SK-N-SH (cell line): ENCODE results near the gene FSD1. TPM values are rescaled to one million over a fixed set of nuclear protein-coding genes. Genes with fewer than 3 reads are reported as not detected.

Experiments used
- CTCF ChIA-PET: fragments of 300-600, 350-600 bp; formaldehyde crosslinking; extraction: SDS; loops from one replicate; lab custom pipeline; 2021; lab: Yijun Ruan, JAX
- POLR2A ChIA-PET: fragments of 350-600 bp; sonication (Branson Sonifier 250); formaldehyde crosslinking; extraction: SDS; loops from one replicate; lab custom pipeline; 2020; ENCODE audit warnings: antibody characterized with exemption, inconsistent platforms; lab: Yijun Ruan, JAX
- DNase-seq: peaks from one replicate; pipeline ENCODE4 v3.0.0; 2012
- H2AFZ ChIP-seq: fragments of 200-600 bp; sonication (generic); 2 replicates; pipeline ENCODE4 v1.8.1; 2016; ENCODE audit warnings: antibody characterized with exemption, mild to moderate bottlenecking, low read depth
- H3F3A ChIP-seq: fragments of 200-600 bp; sonication (generic); replicated peaks from 2 replicates; pipeline ENCODE3; 2016; ENCODE audit warnings: antibody characterized with exemption, mild to moderate bottlenecking; ENCODE audit not compliant: insufficient read depth
- H3K27ac ChIP-seq, 2 experiments: fragments of 200-500 bp in 1 of 2; fragments of 200-600 bp in 1 of 2; sonication (Bioruptor generic) in 1 of 2; sonication (generic), shearing (Covaris generic) in 1 of 2; 2 replicates each; pipeline versions ENCODE4 v1.5.1 to v1.6.1; 2014 to 2016; ENCODE audit warnings: low read depth in 2 of 2, inconsistent platforms in 1 of 2, low read length in 1 of 2, mild to moderate bottlenecking in 1 of 2, mixed read lengths in 1 of 2
- H3K27me3 ChIP-seq: fragments of 200-600 bp; sonication (generic), shearing (Covaris generic); 2 replicates; pipeline ENCODE4 v1.6.1; 2016; ENCODE audit warnings: mixed run types; ENCODE audit not compliant: insufficient read depth
- H3K36me3 ChIP-seq, 2 experiments: fragments of 200-500 bp in 1 of 2; fragments of 200-600 bp in 1 of 2; sonication (Bioruptor generic) in 1 of 2; sonication (generic) in 1 of 2; replicated peaks in 1 of 2; 2 replicates each; pipeline versions ENCODE3 to v1.5.1; 2014 to 2016; ENCODE audit warnings: low read length in 1 of 2, mild to moderate bottlenecking in 1 of 2; ENCODE audit not compliant: insufficient read depth in 2 of 2, control insufficient read depth in 1 of 2
- H3K4me1 ChIP-seq, 2 experiments: fragments of 200-500 bp in 1 of 2; fragments of 200-600 bp in 1 of 2; sonication (Bioruptor generic) in 1 of 2; sonication (generic), shearing (Covaris generic) in 1 of 2; 2 replicates each; pipeline versions ENCODE4 v1.5.1 to v1.6.1; 2014 to 2016; ENCODE audit warnings: low read depth in 1 of 2, low read length in 1 of 2, mixed run types in 1 of 2; ENCODE audit not compliant: insufficient read depth in 2 of 2, control insufficient read depth in 1 of 2
- H3K4me2 ChIP-seq: fragments of 200-600 bp; sonication (generic), shearing (Covaris generic); 2 replicates; pipeline ENCODE4 v1.6.1; 2017; ENCODE audit warnings: mixed run types
- H3K4me3 ChIP-seq, 2 experiments: fragments of 200-500 bp in 1 of 2; fragments of 200-600 bp in 1 of 2; sonication (Bioruptor generic) in 1 of 2; sonication (generic), shearing (Covaris generic) in 1 of 2; 2 replicates each; pipeline versions ENCODE4 v1.5.1 to v1.8.1; 2014 to 2016; ENCODE audit warnings: low read depth in 2 of 2, inconsistent platforms in 1 of 2, low read length in 1 of 2, mild to moderate bottlenecking in 1 of 2, mixed read lengths in 1 of 2, moderate library complexity in 1 of 2
- H3K79me2 ChIP-seq: fragments of 200-600 bp; sonication (generic); 2 replicates; pipeline ENCODE4 v1.8.1; 2017; ENCODE audit warnings: mild to moderate bottlenecking; ENCODE audit not compliant: insufficient read depth
- H3K9ac ChIP-seq: fragments of 200-600 bp; sonication (generic); 2 replicates; pipeline ENCODE4 v1.6.1; 2017; ENCODE audit warnings: mixed run types
- H3K9me2 ChIP-seq: fragments of 200-600 bp; sonication (generic); 2 replicates; pipeline ENCODE4 v1.6.1; 2017; ENCODE audit warnings: mixed run types
- H3K9me3 ChIP-seq: fragments of 200-600 bp; sonication (generic); 2 replicates; pipeline ENCODE4 v1.6.1; 2017; ENCODE audit warnings: mixed run types, mild to moderate bottlenecking, moderate library complexity
- H4K20me1 ChIP-seq: fragments of 200-600 bp; sonication (generic); 2 replicates; pipeline ENCODE4 v1.6.1; 2017; ENCODE audit warnings: mild to moderate bottlenecking, mixed run types; ENCODE audit not compliant: insufficient read depth
- CHD2 ChIP-seq: fragments of 150-350 bp; IDR thresholded peaks from 2 replicates; pipeline ENCODE4 v1.6.1; 2018; ENCODE audit warnings: low read length; ENCODE audit not compliant: partially characterized antibody
- FOXM1 ChIP-seq: IDR thresholded peaks from 2 replicates; pipeline ENCODE4 v1.4.0; 2012; ENCODE audit warnings: low read depth, mild to moderate bottlenecking
- JUND ChIP-seq: IDR thresholded peaks from 2 replicates; pipeline ENCODE4 v1.4.0; 2012
- MEF2A ChIP-seq: IDR thresholded peaks from 2 replicates; pipeline ENCODE4 v1.4.0; 2012; ENCODE audit warnings: low read depth, borderline replicate concordance
- MXI1 ChIP-seq: IDR thresholded peaks from 2 replicates; pipeline ENCODE4 v1.6.1; 2012; ENCODE audit warnings: mild to moderate bottlenecking, low read depth, low read length, improper control_type of control experiment
- NRF1 ChIP-seq: IDR thresholded peaks from 2 replicates; pipeline ENCODE4 v1.6.1; 2012; ENCODE audit warnings: low read depth, mild to moderate bottlenecking, low read length
- POLR2AphosphoS5 ChIP-seq: IDR thresholded peaks from 2 replicates; pipeline ENCODE4 v1.6.1; 2012; ENCODE audit warnings: low read depth, low read length
- RAD21 ChIP-seq: IDR thresholded peaks from 2 replicates; pipeline ENCODE4 v1.6.1; 2012; ENCODE audit warnings: mild to moderate bottlenecking, low read length
- RCOR1 ChIP-seq: fragments of 150-350 bp; IDR thresholded peaks from 2 replicates; pipeline ENCODE4 v1.6.1; 2017; ENCODE audit warnings: antibody characterized with exemption, low read length
- RFX5 ChIP-seq: IDR thresholded peaks from 2 replicates; pipeline ENCODE4 v1.6.1; 2012; ENCODE audit warnings: mild to moderate bottlenecking, improper control_type of control experiment, low read length
- SMC3 ChIP-seq: IDR thresholded peaks from 2 replicates; pipeline ENCODE4 v1.6.1; 2012; ENCODE audit warnings: low read depth, low read length, improper control_type of control experiment
- TAF1 ChIP-seq: IDR thresholded peaks from 2 replicates; pipeline ENCODE4 v1.6.1; 2012; ENCODE audit warnings: low read depth, mild to moderate bottlenecking, low read length, moderate library complexity, borderline replicate concordance
- TCF12 ChIP-seq: IDR thresholded peaks from 2 replicates; pipeline ENCODE4 v1.4.0; 2012
- YY1 ChIP-seq: IDR thresholded peaks from 2 replicates; pipeline ENCODE4 v1.4.0; 2012; ENCODE audit warnings: low read depth, mild to moderate bottlenecking
- WGBS: methylation state at CpG from one replicate; pipeline ENCODE4 v1.1.6; 2017; ENCODE audit warnings: low lambda C conversion rate; 5-methylcytosine and 5-hydroxymethylcytosine counted together
- polyA plus RNA-seq, 3 experiments: library from polyadenylated mRNA; depleted of rRNA; stranded (reverse); fragments of >200 nt; gene quantifications; 2 replicates each; pipeline ENCODE4 v1.2.3, GENCODE V29; 2012
- TF ChIP-seq, protein P1 (sequence below): fragments of 200-600 bp; sonication (generic); IDR thresholded peaks from 2 replicates; pipeline ENCODE4 v1.6.1; 2017; ENCODE audit warnings: antibody characterized with exemption, mild to moderate bottlenecking, moderate library complexity
- TF ChIP-seq, protein P2 (sequence below): IDR thresholded peaks from 2 replicates; pipeline ENCODE4 v1.4.0; 2012; ENCODE audit warnings: low read depth

The FSD1 gene
- polyA plus RNA-seq, 1 of the 3 experiments (the other 2 are of a cell fraction), result 49.0 TPM

DNA sequence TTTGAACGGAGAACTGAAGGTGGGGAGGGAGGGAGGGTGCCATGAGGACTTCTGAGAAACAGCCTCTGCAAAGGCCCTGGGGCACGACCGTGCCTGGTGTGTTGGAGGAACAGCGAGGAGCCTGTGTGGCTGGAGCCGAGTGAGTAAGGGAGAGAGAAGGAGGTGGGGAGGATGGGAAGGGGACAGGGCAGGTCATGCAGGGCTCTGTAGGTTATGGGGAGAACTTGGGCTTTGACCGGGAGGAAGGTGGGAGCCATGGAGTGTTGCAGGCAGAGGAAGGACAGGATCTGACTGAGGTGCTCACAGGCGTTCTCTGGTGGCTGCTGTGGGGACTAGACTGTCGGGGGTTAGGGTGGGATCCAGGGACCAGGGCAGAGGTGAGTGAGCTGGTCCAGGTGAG lies 45.7 kb downstream of the FSD1 start:
- H3K27me3 ChIP-seq, result no peaks in the 10 kb centered on the region
- H3F3A ChIP-seq, result peaks cover 14% of the 10 kb centered on the region
- H3K9ac ChIP-seq, result no peak overlapping the region
- no peak for TF ChIP-seq YY1
- TF ChIP-seq RAD21, result no peak
- no peak for TF ChIP-seq RFX5
- TF ChIP-seq, protein P1, sequence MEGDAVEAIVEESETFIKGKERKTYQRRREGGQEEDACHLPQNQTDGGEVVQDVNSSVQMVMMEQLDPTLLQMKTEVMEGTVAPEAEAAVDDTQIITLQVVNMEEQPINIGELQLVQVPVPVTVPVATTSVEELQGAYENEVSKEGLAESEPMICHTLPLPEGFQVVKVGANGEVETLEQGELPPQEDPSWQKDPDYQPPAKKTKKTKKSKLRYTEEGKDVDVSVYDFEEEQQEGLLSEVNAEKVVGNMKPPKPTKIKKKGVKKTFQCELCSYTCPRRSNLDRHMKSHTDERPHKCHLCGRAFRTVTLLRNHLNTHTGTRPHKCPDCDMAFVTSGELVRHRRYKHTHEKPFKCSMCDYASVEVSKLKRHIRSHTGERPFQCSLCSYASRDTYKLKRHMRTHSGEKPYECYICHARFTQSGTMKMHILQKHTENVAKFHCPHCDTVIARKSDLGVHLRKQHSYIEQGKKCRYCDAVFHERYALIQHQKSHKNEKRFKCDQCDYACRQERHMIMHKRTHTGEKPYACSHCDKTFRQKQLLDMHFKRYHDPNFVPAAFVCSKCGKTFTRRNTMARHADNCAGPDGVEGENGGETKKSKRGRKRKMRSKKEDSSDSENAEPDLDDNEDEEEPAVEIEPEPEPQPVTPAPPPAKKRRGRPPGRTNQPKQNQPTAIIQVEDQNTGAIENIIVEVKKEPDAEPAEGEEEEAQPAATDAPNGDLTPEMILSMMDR, result no peak
- no peak for TF ChIP-seq TCF12
- TF ChIP-seq NRF1, result no peak
- TF ChIP-seq MEF2A, result no peak
- TF ChIP-seq MXI1, result no peak
- TF ChIP-seq TAF1, result no peak
- TF ChIP-seq SMC3, result no peak
- TF ChIP-seq, protein P2, sequence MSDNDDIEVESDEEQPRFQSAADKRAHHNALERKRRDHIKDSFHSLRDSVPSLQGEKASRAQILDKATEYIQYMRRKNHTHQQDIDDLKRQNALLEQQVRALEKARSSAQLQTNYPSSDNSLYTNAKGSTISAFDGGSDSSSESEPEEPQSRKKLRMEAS, result no peak
- TF ChIP-seq POLR2AphosphoS5, result no peak
- TF ChIP-seq RCOR1, result no peak
- TF ChIP-seq JUND, result no peak
- TF ChIP-seq, all 33 proteins: peak for 0
- no peaks in the 10 kb centered on the region for H3K4me1 ChIP-seq
- H3K9me2 ChIP-seq, result no peaks in the 10 kb centered on the region
- ChIA-PET POLR2A (no interaction called here), CTCF (interaction anchor here (9.7 kb wide), 1 partner anchor 83 kb away, joined by 130 read pairs; no protein-coding TSS in a partner anchor)
- no peaks in the 10 kb centered on the region for H4K20me1 ChIP-seq
- H3K9me3 ChIP-seq, result no peaks in the 10 kb centered on the region
- H3K79me2 ChIP-seq, result no peaks in the 10 kb centered on the region
- 85% methylated on average over 8 of the region's 8 CpGs for whole genome bisulfite sequencing
- H3K4me2 ChIP-seq, result no peak overlapping the region
- H3K27ac ChIP-seq, result no peak overlapping the region
- peaks cover 6 to 15% of the 10 kb centered on the region in 2 experiments for H3K36me3 ChIP-seq
- H2AFZ ChIP-seq, result no peak overlapping the region
- no peak for DNase-seq
- H3K4me3 ChIP-seq, result no peak overlapping the region

DNA sequence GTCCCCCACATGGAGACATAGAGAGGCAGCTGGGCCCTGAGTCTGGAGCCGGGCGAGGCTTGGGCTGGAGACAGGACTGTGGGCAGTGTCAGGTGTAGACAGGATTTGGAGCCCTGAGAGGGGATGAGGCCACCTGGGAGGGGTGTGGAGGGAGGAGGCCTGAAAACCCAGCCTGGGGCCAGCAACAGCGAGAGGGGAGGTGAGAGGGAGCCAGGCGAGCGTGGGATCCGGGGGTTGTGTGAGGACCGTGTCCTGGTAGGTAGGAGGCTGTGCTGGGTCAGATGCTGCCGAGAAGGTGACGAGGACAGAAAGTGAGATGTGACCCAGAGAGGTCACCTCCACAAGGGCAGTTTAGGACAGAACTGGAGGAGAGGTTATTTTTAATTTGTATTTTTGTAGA lies 46.3 kb downstream of the FSD1 start:
- H3K9me3 ChIP-seq, result no peaks in the 10 kb centered on the region
- H3K9ac ChIP-seq, result no peak overlapping the region
- H3F3A ChIP-seq, result peaks cover 14% of the 10 kb centered on the region
- ChIA-PET POLR2A (no interaction called here), CTCF (interaction anchor here (9.7 kb wide), 1 partner anchor 83 kb away, joined by 130 read pairs; no protein-coding TSS in a partner anchor)
- H3K27ac ChIP-seq, result no peak overlapping the region
- peaks cover 4 to 15% of the 10 kb centered on the region in 2 experiments for H3K36me3 ChIP-seq
- H4K20me1 ChIP-seq, result no peaks in the 10 kb centered on the region
- TF ChIP-seq FOXM1 (no peak), CHD2 (no peak)
- DNase-seq, result no peak
- no peak overlapping the region for H3K4me2 ChIP-seq
- H3K4me3 ChIP-seq, result no peak overlapping the region
- H3K9me2 ChIP-seq, result no peaks in the 10 kb centered on the region
- H3K79me2 ChIP-seq, result no peaks in the 10 kb centered on the region
- 96% methylated on average over 9 of the region's 9 CpGs for WGBS
- no peaks in the 10 kb centered on the region for H3K4me1 ChIP-seq
- no peak overlapping the region for H2AFZ ChIP-seq
- H3K27me3 ChIP-seq, result no peaks in the 10 kb centered on the region
